Ascending aorta (tissue), 2 donors: Measurements from ENCODE around the gene GRHL3. TPM values are rescaled to one million over a fixed set of nuclear protein-coding genes. Genes with fewer than 3 reads are reported as not detected.

Experiments used
- DNase-seq, 2 donors: peaks; one replicate each; pipeline ENCODE4 v3.0.0-alpha.2; 2019; ENCODE audit warnings: low spot score in 2 of 2
- H3K27ac ChIP-seq, 2 donors: fragments of 200-600 bp; sonication (generic); one replicate each; pipeline ENCODE4 v1.5.1; 2016 to 2017; ENCODE audit warnings: mild to moderate bottlenecking in 1 of 2
- H3K27me3 ChIP-seq: fragments of 200-600 bp; sonication (generic); one replicate; pipeline ENCODE4 v1.5.1; 2017
- H3K36me3 ChIP-seq, 2 donors: fragments of 200-600 bp; sonication (generic); one replicate each; pipeline ENCODE4 v1.5.1; 2016
- H3K4me1 ChIP-seq, 2 donors: fragments of 200-600 bp; sonication (generic); one replicate each; pipeline ENCODE4 v1.5.1; 2016 to 2017; ENCODE audit warnings: mild to moderate bottlenecking in 1 of 2
- H3K4me3 ChIP-seq, 2 donors: fragments of 200-600 bp; sonication (generic); one replicate each; pipeline ENCODE4 v1.5.1; 2016 to 2017; ENCODE audit warnings: mild to moderate bottlenecking in 1 of 2
- H3K9me3 ChIP-seq, 2 donors: fragments of 200-600 bp; sonication (generic); one replicate each; pipeline ENCODE4 v1.5.1; 2016
- CTCF ChIP-seq, 3 experiments: fragments of 200-600 bp in 2 of 3; fragments of 450-650 bp in 1 of 3; sonication (generic) in 2 of 3; IDR thresholded peaks; one replicate each; pipeline ENCODE4 v1.5.1; 2016 to 2019; ENCODE audit warnings: antibody characterized with exemption in 3 of 3, mild to moderate bottlenecking in 1 of 3, moderate library complexity in 1 of 3
- intact Hi-C: fragments of 100-400 bp; cut with DNase I; formaldehyde crosslinking; loops from one replicate; pipeline ENCODE4 v1.15.1; 2023
- total RNA-seq: library from RNA; depleted of rRNA; stranded (reverse); fragments of >200 nt; gene quantifications from one replicate; pipeline ENCODE4 v1.1.0, GENCODE V29; 2016

The GRHL3 gene
- total RNA-seq, 1 donor from 2014 or later = not detected

GRCh38 chr1:24392604-24392946 lies 73.4 kb downstream of the GRHL3 start:
- intact Hi-C loops = loop anchor here (5.0 kb wide), 1 partner anchor 320 kb away; no protein-coding TSS in a partner anchor
- H3K4me3 ChIP-seq = no peak overlapping the region
- peaks cover 0 to 2% of the 10 kb centered on the region in 2 donors for H3K4me1 ChIP-seq
- no peak for DNase-seq
- no peaks in the 10 kb centered on the region for H3K36me3 ChIP-seq
- H3K27ac ChIP-seq = peak overlapping the region in 1 of 2 donors; percentile 51
- H3K9me3 ChIP-seq = no peaks in the 10 kb centered on the region
- H3K27me3 ChIP-seq = no peaks in the 10 kb centered on the region
- no peak for TF ChIP-seq CTCF (IDR thresholded peaks at IDR 0.05)

- Histone ChIP-seq H3K9me3 (no peaks in the 10 kb centered on the region), H3K27me3 (no peaks in the 10 kb centered on the region), H3K4me3 (no peak overlapping the region), H3K27ac (peak overlapping the region in 1 of 2 donors; percentile 15), H3K4me1 (peaks cover 0 to 2% of the 10 kb centered on the region in 2 donors), H3K36me3 (no peaks in the 10 kb centered on the region)
- intact Hi-C loops = loop anchor here (5.0 kb wide), 1 partner anchor 321 kb away; no protein-coding TSS in a partner anchor
- TF ChIP-seq CTCF (IDR thresholded peaks at IDR 0.05) = no peak
- DNase-seq = no peak
Observed at GRCh38 chr1:24392982-24393650, 74.0 kb downstream of the GRHL3 start.

- Histone ChIP-seq H3K4me1 (peaks cover 0 to 2% of the 10 kb centered on the region in 2 donors), H3K4me3 (no peak overlapping the region), H3K9me3 (no peaks in the 10 kb centered on the region), H3K27ac (peak overlapping the region in 1 of 2 donors; percentile 15), H3K36me3 (no peaks in the 10 kb centered on the region), H3K27me3 (no peaks in the 10 kb centered on the region)
- TF ChIP-seq CTCF (IDR thresholded peaks at IDR 0.05) = no peak
- intact Hi-C loops = loop anchor here (5.0 kb wide), 1 partner anchor 322 kb away; no protein-coding TSS in a partner anchor
- DNase-seq = no peak
Observed at GRCh38 chr1:24393892-24394291, 74.7 kb downstream of the GRHL3 start.

DNA sequence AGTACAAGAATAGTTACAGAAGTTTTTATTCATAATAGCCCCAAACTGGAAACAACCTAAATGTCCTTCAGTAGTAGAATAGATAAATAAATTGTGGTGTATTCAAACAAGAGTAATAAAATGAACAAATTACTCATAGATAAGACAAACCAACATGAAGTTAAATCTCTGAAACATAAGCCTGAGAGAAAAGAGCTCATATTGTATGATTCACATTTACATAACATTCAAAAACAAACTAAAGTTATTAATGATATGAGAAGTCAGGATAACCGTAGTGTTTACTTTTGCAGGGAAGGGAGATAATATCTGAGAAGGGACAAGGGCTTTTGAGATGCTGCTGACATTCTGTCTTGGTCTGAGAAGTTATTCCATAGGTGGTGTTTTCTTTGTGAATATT lies 80.9 kb downstream of the GRHL3 start:
- DNase-seq = no peak
- no peaks in the 10 kb centered on the region for H3K36me3 ChIP-seq
- H3K4me3 ChIP-seq = no peak overlapping the region
- no peaks in the 10 kb centered on the region for H3K27me3 ChIP-seq
- H3K9me3 ChIP-seq = no peaks in the 10 kb centered on the region
- H3K4me1 ChIP-seq = no peaks in the 10 kb centered on the region
- intact Hi-C loops = no loop called here
- no peak overlapping the region for H3K27ac ChIP-seq
- no peak for TF ChIP-seq CTCF (IDR thresholded peaks at IDR 0.05)

GRCh38 chr1:24403806-24404205 lies 84.6 kb downstream of the GRHL3 start:
- DNase-seq = no peak
- H3K27ac ChIP-seq = no peak overlapping the region
- H3K27me3 ChIP-seq = no peaks in the 10 kb centered on the region
- no peak for TF ChIP-seq CTCF (IDR thresholded peaks at IDR 0.05)
- H3K4me1 ChIP-seq = no peaks in the 10 kb centered on the region
- peaks cover 0 to 13% of the 10 kb centered on the region in 2 donors for H3K9me3 ChIP-seq
- H3K4me3 ChIP-seq = no peak overlapping the region
- no peaks in the 10 kb centered on the region for H3K36me3 ChIP-seq
- intact Hi-C loops = no loop called here

Other genes with a start within 250 kb of the GRHL3 start
- gene MYOM3, start 207.2 kb upstream of the GRHL3 start, total RNA-seq = 1.2 TPM
- gene IL22RA1, start 176.2 kb upstream of the GRHL3 start, total RNA-seq = not detected
- 0.32 TPM for gene IFNLR1, start 132.1 kb upstream of the GRHL3 start, total RNA-seq
- 11.0 TPM for gene STPG1, start 94.4 kb downstream of the GRHL3 start, total RNA-seq
- gene NIPAL3, start 96.4 kb downstream of the GRHL3 start, total RNA-seq = 73.9 TPM
- 2.0 TPM for gene RCAN3, start 183.5 kb downstream of the GRHL3 start, total RNA-seq
- gene NCMAP, start 236.7 kb downstream of the GRHL3 start, total RNA-seq = not detected